ENCODE measurements around the gene UPP2.

UPP2 gene

DNA sequence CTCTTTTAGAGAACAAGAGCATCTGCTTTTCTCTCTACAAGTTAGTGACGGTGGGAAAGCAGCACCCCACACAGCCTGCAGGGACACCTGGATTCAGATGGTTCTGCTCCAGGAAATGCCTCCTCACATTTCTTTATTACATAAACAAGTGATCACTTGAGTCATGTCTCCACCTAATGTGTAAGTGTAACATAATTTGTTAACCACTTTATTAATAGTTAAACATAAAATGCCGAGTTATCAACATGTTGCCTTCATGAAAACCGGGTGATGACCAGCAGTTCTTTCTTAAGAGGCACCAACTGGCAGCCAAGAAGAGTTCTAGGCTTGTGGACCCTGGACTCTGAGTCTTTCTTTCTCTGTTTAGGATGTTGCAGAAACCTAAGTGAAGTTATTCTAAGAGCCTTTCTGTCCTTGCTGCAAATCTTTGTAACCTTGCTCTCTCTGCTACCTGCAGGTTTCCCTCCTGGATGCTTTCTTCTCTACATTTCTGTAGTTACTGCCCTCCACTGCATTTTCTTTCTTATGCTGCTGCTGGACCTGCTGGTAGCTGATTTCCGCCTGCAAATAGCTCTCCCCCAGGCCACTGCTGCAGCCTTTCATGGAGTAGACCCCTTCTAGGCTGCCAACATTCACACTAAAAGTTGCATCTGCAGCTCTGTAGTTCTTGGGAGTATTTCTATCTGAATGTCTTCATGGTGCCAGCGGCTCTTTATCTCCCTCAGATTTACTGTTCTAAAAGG lies 24.3 kb downstream of the UPP2 start:
- POLR2A ChIA-PET (ENCODE audit: low non-redundant PET), result no interaction called here
- no peak for DNase-seq (ENCODE audit: low spot score)
- CTCF ChIA-PET, result no interaction called here
- TF ChIP-seq, protein P1, sequence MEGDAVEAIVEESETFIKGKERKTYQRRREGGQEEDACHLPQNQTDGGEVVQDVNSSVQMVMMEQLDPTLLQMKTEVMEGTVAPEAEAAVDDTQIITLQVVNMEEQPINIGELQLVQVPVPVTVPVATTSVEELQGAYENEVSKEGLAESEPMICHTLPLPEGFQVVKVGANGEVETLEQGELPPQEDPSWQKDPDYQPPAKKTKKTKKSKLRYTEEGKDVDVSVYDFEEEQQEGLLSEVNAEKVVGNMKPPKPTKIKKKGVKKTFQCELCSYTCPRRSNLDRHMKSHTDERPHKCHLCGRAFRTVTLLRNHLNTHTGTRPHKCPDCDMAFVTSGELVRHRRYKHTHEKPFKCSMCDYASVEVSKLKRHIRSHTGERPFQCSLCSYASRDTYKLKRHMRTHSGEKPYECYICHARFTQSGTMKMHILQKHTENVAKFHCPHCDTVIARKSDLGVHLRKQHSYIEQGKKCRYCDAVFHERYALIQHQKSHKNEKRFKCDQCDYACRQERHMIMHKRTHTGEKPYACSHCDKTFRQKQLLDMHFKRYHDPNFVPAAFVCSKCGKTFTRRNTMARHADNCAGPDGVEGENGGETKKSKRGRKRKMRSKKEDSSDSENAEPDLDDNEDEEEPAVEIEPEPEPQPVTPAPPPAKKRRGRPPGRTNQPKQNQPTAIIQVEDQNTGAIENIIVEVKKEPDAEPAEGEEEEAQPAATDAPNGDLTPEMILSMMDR (conservative IDR thresholded peaks at IDR 0.05; ENCODE audit: low read depth), result no peak
- no peak overlapping the region for H3K27ac ChIP-seq

DNA sequence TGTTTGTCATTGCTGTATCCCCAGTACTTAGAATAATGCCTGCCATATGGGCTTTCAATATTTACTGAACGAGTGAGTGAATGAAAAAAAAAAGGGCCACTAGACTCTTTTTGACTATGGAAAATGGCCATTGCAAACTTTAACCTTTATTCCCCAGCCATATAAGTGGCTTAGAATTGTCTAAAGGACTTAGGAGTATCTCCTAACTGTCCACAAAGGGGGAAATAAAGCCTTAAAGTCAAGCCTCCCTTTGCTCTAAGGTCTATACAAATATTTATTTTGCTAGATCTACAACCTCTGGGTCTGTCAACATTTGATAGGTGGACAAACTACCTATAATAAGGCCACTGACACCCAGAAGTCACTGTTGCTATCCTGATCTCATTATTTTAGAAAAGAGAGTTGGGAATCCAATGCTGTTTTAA lies 25.7 kb downstream of the UPP2 start:
- TF ChIP-seq, protein P1 (conservative IDR thresholded peaks at IDR 0.05; ENCODE audit: low read depth), result no peak
- POLR2A ChIA-PET (ENCODE audit: low non-redundant PET), result no interaction called here

DNA sequence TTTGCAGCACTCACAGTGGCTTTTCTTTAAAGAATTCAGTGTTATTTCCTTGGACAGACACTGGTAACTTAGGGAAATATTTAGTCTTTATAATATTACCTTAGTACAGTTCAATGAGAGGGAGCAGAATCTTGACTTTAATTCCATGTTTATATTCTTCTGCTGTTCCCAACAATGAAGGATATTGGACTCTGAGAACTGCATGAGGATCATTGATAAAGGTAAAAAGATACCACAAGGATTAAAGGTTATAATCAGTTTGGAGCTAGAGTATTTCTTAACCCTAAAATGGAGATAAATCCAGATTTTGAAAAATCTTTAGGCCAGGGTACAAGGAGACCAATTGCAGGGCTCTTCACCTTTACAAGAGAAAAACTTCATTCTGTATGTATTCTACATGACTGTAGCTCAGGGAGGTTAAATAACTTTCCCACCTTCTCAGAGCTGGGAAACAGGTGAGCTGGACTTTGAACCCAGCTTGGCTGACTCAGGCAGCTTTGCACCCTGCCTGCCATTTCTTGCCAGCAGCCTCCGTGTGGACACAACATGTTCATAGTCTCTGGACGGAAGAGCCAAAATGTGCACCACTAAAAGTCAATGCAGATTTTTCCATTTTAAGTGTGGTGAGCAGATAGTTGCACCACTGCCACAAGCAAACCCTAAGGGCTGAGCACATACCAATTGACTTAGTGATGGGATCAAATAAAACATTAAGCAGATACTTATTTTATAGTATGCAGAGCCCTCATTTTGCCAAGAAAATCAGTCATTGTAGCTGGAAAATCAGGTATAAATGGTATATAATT lies 26.7 kb downstream of the UPP2 start:
- DNase-seq (ENCODE audit: low spot score), result no peak
- TF ChIP-seq, protein P1 (conservative IDR thresholded peaks at IDR 0.05; ENCODE audit: low read depth), result no peak
- ChIA-PET POLR2A (ENCODE audit: low non-redundant PET) (no interaction called here), CTCF (no interaction called here)
- no peak overlapping the region for H3K27ac ChIP-seq

More for the DNA sequence above, 25.7 kb downstream of the UPP2 start:
- no peak overlapping the region for H3K27ac ChIP-seq
- CTCF ChIA-PET, result no interaction called here
- no peak for DNase-seq (ENCODE audit: low spot score)

DNA sequence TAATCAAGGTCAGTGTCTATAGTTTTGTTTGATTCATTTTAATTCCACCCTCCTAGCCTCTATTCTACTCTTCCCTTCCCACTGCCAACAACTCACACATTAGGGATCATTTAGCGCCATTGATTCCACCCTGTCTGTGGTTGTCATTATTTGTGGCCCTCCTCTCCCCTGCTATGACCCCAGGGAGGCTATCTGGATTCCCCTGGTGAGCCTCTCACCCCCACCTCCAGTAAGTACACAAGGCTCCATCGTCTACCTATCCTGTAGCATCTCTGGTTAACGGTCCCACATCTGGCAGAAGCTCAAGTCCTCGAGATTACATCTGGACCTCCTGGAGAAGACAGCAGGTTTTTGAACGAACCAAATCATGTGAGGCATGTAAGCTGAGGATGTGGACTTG lies 27.4 kb downstream of the UPP2 start:
- H3K27ac ChIP-seq, result no peak overlapping the region
- TF ChIP-seq, protein P1 (conservative IDR thresholded peaks at IDR 0.05; ENCODE audit: low read depth), result no peak
- ChIA-PET POLR2A (ENCODE audit: low non-redundant PET) (no interaction called here), CTCF (no interaction called here)
- DNase-seq (ENCODE audit: low spot score), result no peak

DNA sequence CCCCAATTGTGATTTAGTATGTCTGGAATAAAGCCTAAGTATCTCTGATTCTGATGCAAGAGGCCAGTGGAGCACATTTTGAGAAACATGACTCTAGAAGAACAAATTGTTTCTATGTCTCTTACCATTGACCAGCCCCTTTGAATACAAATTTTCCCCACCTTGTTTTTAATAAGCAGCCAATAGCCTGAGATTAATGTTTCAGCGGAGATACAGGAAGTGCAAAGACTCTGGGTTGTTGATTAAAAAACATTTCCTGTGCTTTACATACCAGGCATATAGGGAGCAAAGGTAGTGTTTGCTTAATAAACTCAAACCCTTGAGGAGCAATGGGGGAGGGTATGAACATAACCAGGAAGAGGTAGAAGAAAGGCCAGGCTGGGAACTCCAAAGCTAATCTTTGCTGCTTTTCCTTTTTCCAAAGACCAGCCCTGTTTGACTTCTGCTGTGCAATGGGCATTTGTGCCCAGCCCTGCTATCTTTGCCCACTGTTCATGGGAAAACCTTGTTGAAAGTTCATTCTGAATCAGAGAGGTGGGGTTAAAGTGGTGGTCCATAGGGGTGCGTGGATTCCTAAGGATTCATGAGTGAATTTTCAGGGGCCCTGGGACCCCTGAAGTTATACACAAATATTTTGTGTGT lies 29.3 kb downstream of the UPP2 start:
- no peak for DNase-seq (ENCODE audit: low spot score)
- no peak overlapping the region for H3K27ac ChIP-seq
- CTCF ChIA-PET, result interaction anchor here (0.7 kb wide), 1 partner anchor 684 kb away, joined by 3 read pairs; no protein-coding TSS in a partner anchor
- TF ChIP-seq, protein P1 (conservative IDR thresholded peaks at IDR 0.05; ENCODE audit: low read depth), result no peak
- POLR2A ChIA-PET (ENCODE audit: low non-redundant PET), result no interaction called here

DNA sequence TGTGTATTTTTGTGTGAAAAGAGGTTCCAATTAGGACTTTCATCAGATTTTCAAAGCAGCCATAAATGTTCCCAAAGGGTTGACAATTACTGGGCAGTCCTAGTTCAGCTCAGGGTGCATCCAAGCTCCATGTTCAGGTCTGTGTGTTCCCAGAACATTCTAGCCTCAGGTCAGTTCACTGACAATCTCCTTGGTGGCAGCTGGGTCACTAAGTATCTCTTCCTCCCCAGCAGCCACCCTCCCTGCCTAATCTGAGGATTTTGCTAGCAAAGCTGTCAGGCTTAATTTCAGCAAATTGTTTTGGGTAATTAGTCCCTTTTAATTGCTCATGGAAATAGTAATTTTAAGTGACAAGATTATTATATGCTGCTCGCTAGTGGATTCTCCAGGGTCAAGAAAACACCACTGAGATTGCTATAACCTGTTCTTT lies 29.8 kb downstream of the UPP2 start:
- DNase-seq (ENCODE audit: low spot score), result no peak
- no peak overlapping the region for H3K27ac ChIP-seq
- TF ChIP-seq, protein P1 (conservative IDR thresholded peaks at IDR 0.05; ENCODE audit: low read depth), result no peak
- ChIA-PET CTCF (interaction anchor here (0.7 kb wide), 1 partner anchor 685 kb away, joined by 3 read pairs; no protein-coding TSS in a partner anchor), POLR2A (ENCODE audit: low non-redundant PET) (no interaction called here)

All from RWPE1 (cell line).